ENCODE measurements around the gene BEND5.

DNA sequence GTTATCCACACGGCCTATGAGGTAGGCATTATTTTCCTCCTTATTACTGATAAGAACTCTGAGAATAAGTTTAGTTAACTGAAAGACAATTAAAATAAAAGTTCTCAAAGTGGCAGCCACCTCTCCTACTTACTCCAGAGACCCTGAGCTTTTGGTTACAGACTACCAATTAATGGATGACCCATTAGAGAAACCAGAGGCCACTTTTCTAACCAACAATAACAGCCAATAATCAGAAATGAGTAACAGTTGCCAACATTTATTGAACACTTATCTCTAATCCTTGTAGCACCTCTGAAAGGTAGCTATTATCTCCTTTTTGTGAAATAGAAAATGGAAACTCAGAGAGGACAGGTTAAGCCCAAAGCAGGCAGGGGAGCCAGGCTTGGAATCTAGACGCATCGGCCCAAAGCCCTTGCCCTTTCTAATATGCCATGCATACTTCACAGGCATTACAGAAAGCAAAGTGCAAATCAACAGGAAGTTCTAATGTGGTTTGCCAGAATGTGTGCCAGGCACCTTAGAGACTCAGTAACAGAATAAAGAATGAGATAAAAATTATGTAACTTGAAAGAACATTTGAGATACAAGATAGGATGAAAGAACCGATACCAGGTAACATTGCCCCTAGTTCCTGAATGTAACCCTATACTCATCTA is 50.0 kb downstream of the BEND5 start:
- TF ChIP-seq, protein P1, sequence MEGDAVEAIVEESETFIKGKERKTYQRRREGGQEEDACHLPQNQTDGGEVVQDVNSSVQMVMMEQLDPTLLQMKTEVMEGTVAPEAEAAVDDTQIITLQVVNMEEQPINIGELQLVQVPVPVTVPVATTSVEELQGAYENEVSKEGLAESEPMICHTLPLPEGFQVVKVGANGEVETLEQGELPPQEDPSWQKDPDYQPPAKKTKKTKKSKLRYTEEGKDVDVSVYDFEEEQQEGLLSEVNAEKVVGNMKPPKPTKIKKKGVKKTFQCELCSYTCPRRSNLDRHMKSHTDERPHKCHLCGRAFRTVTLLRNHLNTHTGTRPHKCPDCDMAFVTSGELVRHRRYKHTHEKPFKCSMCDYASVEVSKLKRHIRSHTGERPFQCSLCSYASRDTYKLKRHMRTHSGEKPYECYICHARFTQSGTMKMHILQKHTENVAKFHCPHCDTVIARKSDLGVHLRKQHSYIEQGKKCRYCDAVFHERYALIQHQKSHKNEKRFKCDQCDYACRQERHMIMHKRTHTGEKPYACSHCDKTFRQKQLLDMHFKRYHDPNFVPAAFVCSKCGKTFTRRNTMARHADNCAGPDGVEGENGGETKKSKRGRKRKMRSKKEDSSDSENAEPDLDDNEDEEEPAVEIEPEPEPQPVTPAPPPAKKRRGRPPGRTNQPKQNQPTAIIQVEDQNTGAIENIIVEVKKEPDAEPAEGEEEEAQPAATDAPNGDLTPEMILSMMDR (IDR thresholded peaks at IDR 0.05; ENCODE audit: low read depth, low read length, missing input control), result no peak
- TF ChIP-seq YY1 (IDR thresholded peaks at IDR 0.05) (no peak), GABPA (IDR thresholded peaks at IDR 0.05 in 1 of 2, conservative IDR thresholded peaks at IDR 0.05 in 1 of 2) (no peak), JUND (IDR thresholded peaks at IDR 0.05) (no peak), RAD21 (IDR thresholded peaks at IDR 0.05) (no peak), FOXA1 (IDR thresholded peaks at IDR 0.05) (no peak), SP1 (IDR thresholded peaks at IDR 0.05) (no peak), EGR1 (IDR thresholded peaks at IDR 0.05; ENCODE audit: low read depth in 2 of 2) (no peak), TAF1 (conservative IDR thresholded peaks at IDR 0.05) (no peak), HNF4A (conservative IDR thresholded peaks at IDR 0.05) (no peak), RXRA (IDR thresholded peaks at IDR 0.05) (no peak)
- TF ChIP-seq, protein P2, sequence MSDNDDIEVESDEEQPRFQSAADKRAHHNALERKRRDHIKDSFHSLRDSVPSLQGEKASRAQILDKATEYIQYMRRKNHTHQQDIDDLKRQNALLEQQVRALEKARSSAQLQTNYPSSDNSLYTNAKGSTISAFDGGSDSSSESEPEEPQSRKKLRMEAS (IDR thresholded peaks at IDR 0.05), result no peak
- TF ChIP-seq, protein P3, sequence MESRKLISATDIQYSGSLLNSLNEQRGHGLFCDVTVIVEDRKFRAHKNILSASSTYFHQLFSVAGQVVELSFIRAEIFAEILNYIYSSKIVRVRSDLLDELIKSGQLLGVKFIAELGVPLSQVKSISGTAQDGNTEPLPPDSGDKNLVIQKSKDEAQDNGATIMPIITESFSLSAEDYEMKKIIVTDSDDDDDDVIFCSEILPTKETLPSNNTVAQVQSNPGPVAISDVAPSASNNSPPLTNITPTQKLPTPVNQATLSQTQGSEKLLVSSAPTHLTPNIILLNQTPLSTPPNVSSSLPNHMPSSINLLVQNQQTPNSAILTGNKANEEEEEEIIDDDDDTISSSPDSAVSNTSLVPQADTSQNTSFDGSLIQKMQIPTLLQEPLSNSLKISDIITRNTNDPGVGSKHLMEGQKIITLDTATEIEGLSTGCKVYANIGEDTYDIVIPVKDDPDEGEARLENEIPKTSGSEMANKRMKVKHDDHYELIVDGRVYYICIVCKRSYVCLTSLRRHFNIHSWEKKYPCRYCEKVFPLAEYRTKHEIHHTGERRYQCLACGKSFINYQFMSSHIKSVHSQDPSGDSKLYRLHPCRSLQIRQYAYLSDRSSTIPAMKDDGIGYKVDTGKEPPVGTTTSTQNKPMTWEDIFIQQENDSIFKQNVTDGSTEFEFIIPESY (IDR thresholded peaks at IDR 0.05), result no peak
- TF ChIP-seq, protein P4, sequence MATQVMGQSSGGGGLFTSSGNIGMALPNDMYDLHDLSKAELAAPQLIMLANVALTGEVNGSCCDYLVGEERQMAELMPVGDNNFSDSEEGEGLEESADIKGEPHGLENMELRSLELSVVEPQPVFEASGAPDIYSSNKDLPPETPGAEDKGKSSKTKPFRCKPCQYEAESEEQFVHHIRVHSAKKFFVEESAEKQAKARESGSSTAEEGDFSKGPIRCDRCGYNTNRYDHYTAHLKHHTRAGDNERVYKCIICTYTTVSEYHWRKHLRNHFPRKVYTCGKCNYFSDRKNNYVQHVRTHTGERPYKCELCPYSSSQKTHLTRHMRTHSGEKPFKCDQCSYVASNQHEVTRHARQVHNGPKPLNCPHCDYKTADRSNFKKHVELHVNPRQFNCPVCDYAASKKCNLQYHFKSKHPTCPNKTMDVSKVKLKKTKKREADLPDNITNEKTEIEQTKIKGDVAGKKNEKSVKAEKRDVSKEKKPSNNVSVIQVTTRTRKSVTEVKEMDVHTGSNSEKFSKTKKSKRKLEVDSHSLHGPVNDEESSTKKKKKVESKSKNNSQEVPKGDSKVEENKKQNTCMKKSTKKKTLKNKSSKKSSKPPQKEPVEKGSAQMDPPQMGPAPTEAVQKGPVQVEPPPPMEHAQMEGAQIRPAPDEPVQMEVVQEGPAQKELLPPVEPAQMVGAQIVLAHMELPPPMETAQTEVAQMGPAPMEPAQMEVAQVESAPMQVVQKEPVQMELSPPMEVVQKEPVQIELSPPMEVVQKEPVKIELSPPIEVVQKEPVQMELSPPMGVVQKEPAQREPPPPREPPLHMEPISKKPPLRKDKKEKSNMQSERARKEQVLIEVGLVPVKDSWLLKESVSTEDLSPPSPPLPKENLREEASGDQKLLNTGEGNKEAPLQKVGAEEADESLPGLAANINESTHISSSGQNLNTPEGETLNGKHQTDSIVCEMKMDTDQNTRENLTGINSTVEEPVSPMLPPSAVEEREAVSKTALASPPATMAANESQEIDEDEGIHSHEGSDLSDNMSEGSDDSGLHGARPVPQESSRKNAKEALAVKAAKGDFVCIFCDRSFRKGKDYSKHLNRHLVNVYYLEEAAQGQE (IDR thresholded peaks at IDR 0.05), result no peak
